ENCODE results near the gene SALL4.

- no peak for TF ChIP-seq POLR2A (IDR thresholded peaks at IDR 0.05)
- no peak for TF ChIP-seq POLR2AphosphoS5 (IDR thresholded peaks at IDR 0.05; ENCODE audit: insufficient read depth in 1 of 2, low read depth in 1 of 2)
These were observed 16.2 kb upstream of the SALL4 start for GRCh38 chr20:51818479-51819008.

All from vagina (tissue), 2 donors.